ENCODE measurements around the gene FKBP6.
"Not testable (repeated sequence)": the region's sequence is repeated elsewhere in the genome, so short reads cannot be mapped to it uniquely, and the experiment has no call there.

Gene FKBP6

GRCh38 chr7:73369009-73369408 lies 41.0 kb downstream of the FKBP6 start:
- Histone ChIP-seq H3K27me3 (replicated peaks; ENCODE audit: control insufficient read depth, insufficient read depth, low read length) (no peaks in the 10 kb centered on the region), H3K36me3 (ENCODE audit: control insufficient read depth, insufficient read depth, low read length) (no peaks in the 10 kb centered on the region), H3K4me3 (replicated peaks; ENCODE audit: low read depth, low read length) (no peak overlapping the region)
- no peak for TF ChIP-seq CTCF (IDR thresholded peaks at IDR 0.05; ENCODE audit: insufficient read depth, low read length, poor library complexity, severe bottlenecking)
- no peak for DNase-seq (ENCODE audit: extremely low read depth, insufficient read length)

- Histone ChIP-seq H3K27me3 (replicated peaks; ENCODE audit: control insufficient read depth, insufficient read depth, low read length) (no peaks in the 10 kb centered on the region), H3K36me3 (ENCODE audit: control insufficient read depth, insufficient read depth, low read length) (no peaks in the 10 kb centered on the region), H3K4me3 (replicated peaks; ENCODE audit: low read depth, low read length) (no peak overlapping the region)
- no peak for TF ChIP-seq CTCF (IDR thresholded peaks at IDR 0.05; ENCODE audit: insufficient read depth, low read length, poor library complexity, severe bottlenecking)
- DNase-seq (ENCODE audit: extremely low read depth, insufficient read length): no peak
These were observed 41.7 kb downstream of the FKBP6 start for GRCh38 chr7:73369622-73370021.

- Histone ChIP-seq H3K36me3 (ENCODE audit: control insufficient read depth, insufficient read depth, low read length) (no peaks in the 10 kb centered on the region), H3K27me3 (replicated peaks; ENCODE audit: control insufficient read depth, insufficient read depth, low read length) (no peaks in the 10 kb centered on the region), H3K4me3 (replicated peaks; ENCODE audit: low read depth, low read length) (no peak overlapping the region)
- TF ChIP-seq CTCF (IDR thresholded peaks at IDR 0.05; ENCODE audit: insufficient read depth, low read length, poor library complexity, severe bottlenecking): no peak
- no peak for DNase-seq (ENCODE audit: extremely low read depth, insufficient read length)
These were observed 45.8 kb downstream of the FKBP6 start for GRCh38 chr7:73373741-73374140.

- H3K27me3 ChIP-seq (replicated peaks; ENCODE audit: control insufficient read depth, insufficient read depth, low read length); DNase-seq (ENCODE audit: extremely low read depth, insufficient read length); H3K4me3 ChIP-seq (replicated peaks; ENCODE audit: low read depth, low read length); H3K36me3 ChIP-seq (ENCODE audit: control insufficient read depth, insufficient read depth, low read length): not testable (repeated sequence)
These were observed 48.3 kb downstream of the FKBP6 start for GRCh38 chr7:73376262-73376661.

GRCh38 chr7:73376671-73377412 lies 48.9 kb downstream of the FKBP6 start:
- DNase-seq (ENCODE audit: extremely low read depth, insufficient read length): no peak
- TF ChIP-seq CTCF (IDR thresholded peaks at IDR 0.05; ENCODE audit: insufficient read depth, low read length, poor library complexity, severe bottlenecking): no peak
- no peaks in the 10 kb centered on the region for H3K27me3 ChIP-seq (replicated peaks; ENCODE audit: control insufficient read depth, insufficient read depth, low read length)
- no peaks in the 10 kb centered on the region for H3K36me3 ChIP-seq (ENCODE audit: control insufficient read depth, insufficient read depth, low read length)
- no peak overlapping the region for H3K4me3 ChIP-seq (replicated peaks; ENCODE audit: low read depth, low read length)

- not testable (repeated sequence) for H3K27me3 ChIP-seq (replicated peaks; ENCODE audit: control insufficient read depth, insufficient read depth, low read length); DNase-seq (ENCODE audit: extremely low read depth, insufficient read length); H3K36me3 ChIP-seq (ENCODE audit: control insufficient read depth, insufficient read depth, low read length); H3K4me3 ChIP-seq (replicated peaks; ENCODE audit: low read depth, low read length)
These were observed 49.6 kb downstream of the FKBP6 start for GRCh38 chr7:73377413-73378200.

Measured in GM06990 (cell line).